HEK293 (cell line): ENCODE results near the gene MKI67.

Experiments
- CTCF ChIP-seq: fragments of 450-650 bp; formaldehyde crosslinking; IDR thresholded peaks from 2 replicates; pipeline ENCODE4 v1.5.1; 2016; ENCODE audit warnings: missing biosample characterization, missing genetic modification characterization
- KLF16 ChIP-seq: fragments of 450-650 bp; formaldehyde crosslinking; IDR thresholded peaks from 2 replicates; pipeline ENCODE4 v1.5.1; 2017; ENCODE audit warnings: missing biosample characterization, missing genetic modification characterization
- PRDM1 ChIP-seq: fragments of 450-650 bp; formaldehyde crosslinking; IDR thresholded peaks from 2 replicates; pipeline ENCODE4; 2016; ENCODE audit warnings: missing biosample characterization, missing genetic modification characterization
- TCF7L2 ChIP-seq: IDR thresholded peaks from 2 replicates; pipeline ENCODE4 v1.6.1; 2011; ENCODE audit warnings: low read depth, mild to moderate bottlenecking, inconsistent platforms, low read length, moderate library complexity, borderline replicate concordance
- TRIM28 ChIP-seq: IDR thresholded peaks from 2 replicates; pipeline ENCODE4 v1.6.1; 2011; ENCODE audit warnings: low read length, control low read depth, borderline replicate concordance
- YY1 ChIP-seq: fragments of 450-650 bp; formaldehyde crosslinking; IDR thresholded peaks from 2 replicates; pipeline ENCODE4 v1.5.1; 2018; ENCODE audit warnings: missing biosample characterization, missing genetic modification characterization
- ZBTB20 ChIP-seq: fragments of 450-650 bp; formaldehyde crosslinking; IDR thresholded peaks from 2 replicates; pipeline ENCODE4 v1.5.1; 2016; ENCODE audit warnings: missing biosample characterization, missing genetic modification characterization
- ZNF133 ChIP-seq: fragments of 450-650 bp; formaldehyde crosslinking; IDR thresholded peaks from 2 replicates; pipeline ENCODE4 v1.5.1; 2016; ENCODE audit warnings: missing biosample characterization, missing genetic modification characterization
- ZNF175 ChIP-seq: fragments of 450-650 bp; formaldehyde crosslinking; IDR thresholded peaks from 2 replicates; pipeline ENCODE4 v1.5.1; 2016; ENCODE audit warnings: missing biosample characterization, missing genetic modification characterization
- ZNF560 ChIP-seq: fragments of 450-650 bp; formaldehyde crosslinking; IDR thresholded peaks from 2 replicates; pipeline ENCODE4 v1.5.1; 2017; ENCODE audit warnings: missing biosample characterization, missing genetic modification characterization, borderline replicate concordance
- ZNF830 ChIP-seq: fragments of 450-650 bp; IDR thresholded peaks from 2 replicates; pipeline ENCODE4 v1.5.0; 2018; ENCODE audit warnings: missing biosample characterization, missing genetic modification characterization, low read depth, mild to moderate bottlenecking, moderate library complexity
- ZSCAN16 ChIP-seq: fragments of 450-650 bp; formaldehyde crosslinking; IDR thresholded peaks from 2 replicates; pipeline ENCODE4 v1.5.1; 2016; ENCODE audit warnings: missing biosample characterization, missing genetic modification characterization
- TF ChIP-seq, protein P1 (sequence below): fragments of 450-650 bp; formaldehyde crosslinking; IDR thresholded peaks from 2 replicates; pipeline ENCODE4 v1.5.1; 2016; ENCODE audit warnings: missing biosample characterization, missing genetic modification characterization

GRCh38 chr10:128074589-128074988 is 51.6 kb downstream of the MKI67 start:
- TF ChIP-seq YY1, result no peak
- TF ChIP-seq CTCF, result no peak
- TF ChIP-seq TRIM28, result no peak
- TF ChIP-seq PRDM1 (tag by site-specific recombination), result no peak
- no peak for TF ChIP-seq ZBTB20
- no peak for TF ChIP-seq KLF16 (tag by site-specific recombination)
- TF ChIP-seq ZNF133 (tag by site-specific recombination), result no peak
- no peak for TF ChIP-seq TCF7L2
- TF ChIP-seq, protein P1, sequence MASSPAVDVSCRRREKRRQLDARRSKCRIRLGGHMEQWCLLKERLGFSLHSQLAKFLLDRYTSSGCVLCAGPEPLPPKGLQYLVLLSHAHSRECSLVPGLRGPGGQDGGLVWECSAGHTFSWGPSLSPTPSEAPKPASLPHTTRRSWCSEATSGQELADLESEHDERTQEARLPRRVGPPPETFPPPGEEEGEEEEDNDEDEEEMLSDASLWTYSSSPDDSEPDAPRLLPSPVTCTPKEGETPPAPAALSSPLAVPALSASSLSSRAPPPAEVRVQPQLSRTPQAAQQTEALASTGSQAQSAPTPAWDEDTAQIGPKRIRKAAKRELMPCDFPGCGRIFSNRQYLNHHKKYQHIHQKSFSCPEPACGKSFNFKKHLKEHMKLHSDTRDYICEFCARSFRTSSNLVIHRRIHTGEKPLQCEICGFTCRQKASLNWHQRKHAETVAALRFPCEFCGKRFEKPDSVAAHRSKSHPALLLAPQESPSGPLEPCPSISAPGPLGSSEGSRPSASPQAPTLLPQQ (tag by site-specific recombination), result no peak
- no peak for TF ChIP-seq ZSCAN16 (tag by site-specific recombination)
- TF ChIP-seq ZNF560, result no peak
- no peak for TF ChIP-seq ZNF175 (tag by site-specific recombination)
- no peak for TF ChIP-seq ZNF830
